NCI-H524 treated with DMSO at 0.1 percent for 48 hours (cell line): ENCODE data around the gene GRK1.

Source experiments
- DNase-seq: peaks from one replicate; lab custom pipeline; 2025; lab: John Stamatoyannopoulos, UW

Gene GRK1

DNA sequence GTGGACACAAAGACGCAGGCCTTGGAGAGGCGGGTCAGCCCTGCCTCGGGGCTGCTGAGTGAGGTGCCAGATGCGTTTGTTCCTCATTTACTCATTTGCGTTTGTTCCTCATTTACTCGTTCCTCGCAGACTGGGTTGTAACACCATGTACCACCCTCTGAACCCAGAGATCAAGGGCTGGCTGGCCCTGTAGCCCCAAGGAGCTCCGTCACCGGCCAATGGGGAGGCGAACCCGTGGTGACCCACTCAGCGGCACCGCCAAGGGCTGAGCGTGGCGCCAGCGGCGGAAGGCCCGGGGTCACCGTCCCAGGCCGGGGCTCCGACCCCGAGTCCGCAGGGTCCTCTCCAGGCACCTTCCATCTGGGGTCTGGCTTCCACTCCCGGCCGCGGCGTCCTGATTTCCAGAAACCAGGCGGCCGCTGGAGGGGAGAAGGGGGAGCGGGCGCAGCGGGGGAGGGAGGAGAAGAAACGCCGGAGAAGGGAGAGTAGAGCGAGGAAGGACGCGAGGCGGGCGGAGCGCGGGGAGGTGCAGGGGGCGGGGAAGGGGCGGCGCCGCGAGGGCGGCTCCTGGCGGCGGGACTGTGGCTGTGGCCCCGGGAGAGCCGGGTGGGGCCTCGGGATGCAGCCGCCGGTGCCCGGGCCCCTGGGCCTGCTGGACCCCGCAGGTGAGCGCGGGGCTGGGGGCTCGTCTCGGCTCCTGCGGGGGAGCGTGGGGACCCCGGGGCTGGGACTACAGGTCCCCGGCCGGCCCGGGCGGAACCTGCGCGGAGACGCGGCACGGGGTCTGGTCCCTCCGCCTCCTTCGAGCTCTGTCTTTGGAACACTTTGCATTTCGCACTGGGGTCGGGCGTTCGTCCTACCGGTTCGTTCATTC, 91.9 kb downstream of the GRK1 start, which contains the start of gene TMEM255B:
Gene TMEM255B (plus strand): TSS at position 576 of the 874 bp plus-strand sequence. CDS start 44 bp downstream, at position 620.
- DNase-seq = no peak

DNA sequence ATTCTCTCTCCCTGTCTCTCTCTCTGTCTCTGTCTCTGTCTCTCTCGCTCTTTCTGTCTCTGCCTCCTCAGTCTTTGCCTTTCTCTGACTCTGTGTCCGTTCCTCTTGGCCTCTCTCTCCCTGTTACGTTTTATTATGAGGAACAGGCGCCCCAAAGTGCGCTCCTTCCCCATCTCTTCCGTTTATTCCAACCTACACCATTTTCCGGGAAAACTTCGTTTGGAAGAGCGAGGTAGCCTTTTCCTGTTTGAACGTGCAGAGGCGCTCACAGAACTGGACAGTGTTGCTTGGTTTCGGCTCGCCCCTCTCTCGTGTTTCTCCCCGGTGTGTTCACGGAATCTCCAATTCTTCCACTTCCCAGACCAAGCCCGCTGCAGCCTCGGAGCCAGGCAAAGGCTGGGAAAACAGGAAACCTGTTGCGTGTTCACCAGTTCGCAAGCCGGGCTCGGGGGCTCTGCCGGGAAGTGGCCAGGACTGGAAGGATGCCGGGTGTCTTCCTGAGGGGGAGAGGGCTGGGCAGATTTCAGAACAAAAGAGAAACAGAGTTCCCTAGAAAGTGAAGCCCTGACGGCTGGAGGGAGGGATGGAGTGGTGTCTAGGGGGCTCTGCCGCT, 92.6 kb downstream of the GRK1 start:
- DNase-seq = no peak

- DNase-seq = no peak
Observed at GRCh38 chr13:113761136-113761535, 94.1 kb downstream of the GRK1 start.

DNA sequence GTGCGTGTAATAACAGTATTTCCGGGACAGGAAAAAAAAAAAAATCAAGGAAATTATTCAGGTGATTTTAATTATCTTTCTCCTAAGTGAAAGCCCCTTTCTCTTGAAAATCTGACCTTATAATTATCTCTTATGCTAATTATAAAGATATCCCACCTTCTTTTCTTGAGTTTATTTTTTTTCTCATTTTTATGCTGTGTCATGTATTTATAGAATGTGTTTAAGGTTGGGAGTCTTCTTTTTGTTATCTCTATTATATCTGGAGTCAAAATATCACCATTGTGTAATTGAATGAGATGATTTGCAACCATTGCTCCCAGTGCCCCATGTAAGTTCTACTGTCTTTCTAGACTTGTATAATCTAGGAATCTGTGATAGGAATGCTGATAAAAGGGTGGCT, 95.1 kb downstream of the GRK1 start:
- DNase-seq = no peak

DNA sequence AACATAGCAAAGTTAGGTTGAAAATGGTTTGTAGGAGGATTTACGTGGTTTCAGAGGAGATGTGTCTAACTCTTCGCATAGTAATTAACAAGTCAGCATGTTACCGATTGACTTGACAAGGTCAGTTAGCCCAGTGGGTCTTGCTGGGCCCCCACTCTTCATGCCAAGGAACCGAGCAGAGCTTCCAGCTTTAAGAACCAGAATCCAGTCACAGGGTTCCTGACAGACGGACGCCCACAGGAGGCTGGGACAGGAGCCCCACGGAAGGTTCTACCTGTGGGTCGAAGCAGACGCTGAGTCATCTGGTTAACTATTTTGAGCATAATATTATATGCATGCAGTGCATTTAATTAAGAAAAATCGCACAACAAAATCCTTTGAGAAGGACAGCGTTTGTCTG, 95.5 kb downstream of the GRK1 start:
- DNase-seq = no peak

DNA sequence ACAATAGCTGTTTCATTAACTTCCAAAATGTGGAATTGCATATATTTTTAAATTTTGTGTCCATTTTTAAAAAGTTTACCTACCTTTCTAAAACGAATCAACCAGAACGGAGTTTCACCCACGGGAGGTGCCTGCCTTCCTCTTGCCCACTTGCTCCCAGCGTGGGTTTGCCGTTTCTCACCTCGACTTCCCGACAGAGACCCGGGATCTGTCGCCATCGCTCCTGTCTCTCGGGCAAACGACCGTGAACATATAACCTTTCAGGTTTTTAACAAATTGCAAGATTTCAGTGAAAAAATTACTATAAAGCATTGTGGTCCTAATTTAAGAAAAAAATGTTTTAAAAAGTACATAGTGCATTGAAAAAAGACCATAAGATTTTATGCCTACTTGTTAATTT, 96.2 kb downstream of the GRK1 start:
- no peak for DNase-seq

GRCh38 chr13:113763961-113764792, 97.2 kb downstream of the GRK1 start:
- no peak for DNase-seq

- DNase-seq = no peak
Observed at GRCh38 chr13:113764793-113765563, 98.0 kb downstream of the GRK1 start.

GRCh38 chr13:113765564-113765910, 98.5 kb downstream of the GRK1 start:
- no peak for DNase-seq

DNA sequence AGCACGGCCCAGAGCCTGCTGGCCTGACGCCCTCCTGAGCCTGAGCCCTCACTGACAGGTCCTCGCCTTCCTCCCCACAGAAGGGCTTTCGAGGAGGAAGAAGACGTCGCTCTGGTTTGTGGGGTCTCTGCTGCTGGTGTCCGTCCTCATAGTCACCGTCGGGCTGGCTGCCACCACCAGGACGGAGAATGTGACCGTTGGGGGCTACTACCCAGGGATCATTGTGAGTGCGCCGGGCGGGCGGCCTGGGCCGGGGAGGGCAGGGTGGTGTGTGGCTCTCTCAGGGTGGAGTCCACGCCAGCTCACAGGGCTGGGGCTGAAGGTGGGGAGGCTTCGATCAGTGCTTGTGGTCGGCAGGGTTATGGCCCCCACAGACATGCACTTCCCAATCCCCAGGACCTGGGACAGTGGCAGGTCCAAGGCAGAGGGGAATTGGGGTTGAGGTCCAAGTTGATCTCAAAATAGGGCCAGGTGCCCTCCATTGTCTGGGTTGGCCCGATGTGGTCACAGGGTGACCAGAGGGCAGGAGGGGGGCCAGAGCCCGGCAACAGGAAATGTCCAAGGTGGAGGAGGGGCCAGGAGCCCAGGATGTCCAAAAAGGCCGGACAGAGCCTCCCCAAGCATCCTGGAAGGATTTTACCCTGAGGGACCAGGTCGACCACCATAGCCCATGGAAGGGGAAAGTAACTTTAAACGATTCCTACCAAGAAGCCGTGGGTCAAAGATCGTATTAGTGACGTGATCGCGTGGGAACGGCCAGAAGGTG, 99.2 kb downstream of the GRK1 start:
- no peak for DNase-seq

DNA sequence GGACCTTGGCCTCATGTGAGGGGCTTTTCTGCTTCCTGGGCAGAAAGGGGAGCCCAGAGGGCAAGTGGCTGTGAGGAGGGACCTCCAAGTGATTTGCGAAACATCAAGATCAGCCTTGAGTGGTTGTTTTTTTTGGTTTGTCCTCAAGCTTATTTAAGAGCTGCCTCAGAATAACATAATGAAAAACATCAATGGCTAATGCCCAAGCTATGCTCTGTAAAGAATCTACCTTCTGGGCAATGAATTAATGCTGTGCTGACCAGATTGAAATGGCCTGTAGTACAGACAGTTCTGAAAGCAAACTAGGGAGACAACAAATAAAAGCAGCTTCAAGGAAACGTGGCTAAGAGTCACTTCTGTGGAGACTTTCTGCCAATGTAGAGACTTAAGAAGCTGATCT, 100.3 kb downstream of the GRK1 start:
- DNase-seq = no peak

DNA sequence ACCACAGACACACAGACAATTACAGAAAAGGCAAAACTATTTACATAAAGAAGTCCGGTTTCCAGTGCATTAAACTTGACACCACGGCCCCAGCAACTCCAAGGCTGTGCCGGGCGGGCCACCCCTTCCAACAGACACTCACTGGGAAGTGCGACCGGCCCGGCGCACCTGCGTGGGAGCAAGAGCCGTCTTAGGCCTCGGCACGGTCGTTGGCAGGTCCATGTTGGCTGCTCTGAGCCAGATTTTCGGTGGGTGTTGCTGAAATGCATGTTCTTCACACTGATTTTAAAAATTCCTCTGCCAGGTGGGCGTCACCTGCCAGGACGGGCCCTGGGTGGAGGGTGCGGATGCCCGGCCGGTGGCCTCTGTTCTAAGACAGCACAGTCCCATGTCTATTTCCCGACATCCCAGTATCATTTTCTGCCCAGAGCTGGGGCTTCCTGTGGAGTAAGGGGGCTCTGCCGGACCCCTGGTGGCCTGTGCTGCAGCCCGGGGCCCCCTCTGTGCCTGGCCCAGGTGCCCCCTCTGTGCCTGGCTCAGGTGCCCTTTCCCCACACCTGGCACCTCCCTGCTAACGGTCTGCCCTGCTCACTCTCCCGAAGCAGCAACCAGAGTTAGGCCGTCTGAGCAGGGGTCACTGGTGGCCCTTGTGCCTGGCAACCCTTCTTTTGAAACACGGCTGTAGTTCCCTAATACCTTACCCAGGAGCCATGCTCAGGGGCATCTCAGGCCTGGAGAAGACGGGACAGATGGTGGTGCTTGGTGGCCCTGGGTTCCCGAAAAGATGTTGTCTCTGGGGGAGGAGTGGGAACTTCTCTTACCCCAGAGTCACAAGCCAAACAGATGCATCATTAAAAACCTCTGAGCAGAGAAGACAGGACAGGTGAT, 101.2 kb downstream of the GRK1 start:
- DNase-seq = no peak

GRCh38 chr13:113769106-113769505, 102.1 kb downstream of the GRK1 start:
- DNase-seq = no peak

GRCh38 chr13:113769881-113770280, 102.9 kb downstream of the GRK1 start:
- no peak for DNase-seq

DNA sequence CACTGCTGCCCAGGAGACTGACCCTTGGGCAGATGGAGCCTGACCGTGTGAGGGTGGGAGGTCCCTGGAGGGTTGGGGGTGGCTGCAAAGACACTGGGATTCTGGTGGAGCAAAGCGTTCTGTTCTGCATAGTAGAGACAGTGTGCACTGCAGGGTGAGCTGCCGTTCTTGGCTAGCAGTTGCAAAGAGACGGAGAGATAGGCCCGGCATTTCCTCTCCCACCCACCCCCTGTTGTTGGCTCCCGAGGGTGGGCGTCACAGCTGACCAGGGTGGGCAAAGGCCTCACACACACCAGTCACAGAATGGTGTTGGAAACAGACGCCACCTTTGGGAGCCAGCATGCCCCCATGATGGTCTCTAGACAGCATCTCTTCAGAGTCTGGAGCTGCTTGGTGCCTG, 103.4 kb downstream of the GRK1 start:
- no peak for DNase-seq

DNA sequence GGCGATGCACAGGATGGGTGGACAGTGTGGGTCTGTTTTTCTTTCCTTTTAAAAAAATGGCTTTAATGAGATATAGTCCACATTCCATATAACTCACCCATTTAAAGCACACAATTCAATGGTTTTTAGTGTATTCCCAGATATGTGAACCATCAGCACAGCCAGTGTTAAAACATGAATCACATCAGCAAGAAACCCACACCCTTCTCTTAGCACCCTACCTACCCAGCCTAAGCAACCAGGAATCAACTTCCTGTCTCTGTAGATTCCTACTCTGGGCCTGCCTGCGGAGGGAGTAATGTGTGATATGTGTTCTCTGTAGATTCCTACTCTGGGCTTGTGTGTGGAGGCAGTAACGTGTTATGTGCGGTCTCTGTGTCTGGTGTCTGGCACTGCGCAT, 103.9 kb downstream of the GRK1 start:
- DNase-seq = no peak

GRCh38 chr13:113771709-113772331, 104.8 kb downstream of the GRK1 start:
- no peak for DNase-seq

GRCh38 chr13:113774177-113775107, 107.4 kb downstream of the GRK1 start:
- DNase-seq = no peak
